SW 1271 (cell line): ENCODE data around the gene GNB1.

Source experiments
- DNase-seq, 2 experiments: peaks; one replicate each; lab custom pipeline; 2025; lab: John Stamatoyannopoulos, UW

The GNB1 gene

DNA sequence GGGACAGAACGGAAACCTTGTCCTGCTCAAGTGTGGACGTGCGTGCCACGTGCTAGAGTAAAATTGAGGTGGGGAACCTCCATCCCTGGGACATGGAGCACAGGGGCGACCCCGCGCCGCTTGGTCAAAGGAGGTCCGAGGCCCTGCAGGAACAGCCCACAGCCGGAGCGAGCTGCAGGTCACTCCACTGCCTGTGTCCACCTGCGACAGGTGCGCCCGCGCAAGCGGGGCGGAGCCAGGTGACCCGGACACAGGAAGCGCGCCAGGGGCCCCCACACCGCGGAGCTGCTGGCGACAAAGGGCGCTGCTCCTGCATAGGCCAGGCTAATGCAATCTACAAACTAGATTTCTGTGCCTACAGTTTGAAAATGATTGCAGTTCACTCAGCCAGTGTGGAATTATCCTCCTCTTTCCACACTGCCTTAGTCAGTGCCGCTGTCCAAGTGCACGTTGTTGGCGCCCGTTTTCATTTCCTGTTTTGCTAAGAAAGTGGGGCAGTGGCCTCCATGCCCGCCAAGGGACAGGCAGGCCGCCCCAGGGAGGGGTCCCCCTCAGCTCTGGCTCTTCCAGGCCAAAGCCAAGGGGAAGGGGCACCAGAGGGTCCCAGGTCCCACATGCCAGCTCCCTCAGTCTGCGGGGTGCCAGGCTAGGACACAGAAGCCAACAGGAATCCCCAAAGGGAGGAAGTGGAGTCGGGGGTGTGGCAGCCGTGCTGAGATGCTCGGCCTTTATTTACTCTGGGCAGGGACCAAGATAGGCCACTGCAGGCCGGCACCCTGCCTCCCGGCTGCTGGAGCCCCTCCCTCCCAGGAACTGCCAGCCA is 108.3 kb downstream of the GNB1 start:
- DNase-seq = peak in 1 of 2 experiments; percentile 36

DNA sequence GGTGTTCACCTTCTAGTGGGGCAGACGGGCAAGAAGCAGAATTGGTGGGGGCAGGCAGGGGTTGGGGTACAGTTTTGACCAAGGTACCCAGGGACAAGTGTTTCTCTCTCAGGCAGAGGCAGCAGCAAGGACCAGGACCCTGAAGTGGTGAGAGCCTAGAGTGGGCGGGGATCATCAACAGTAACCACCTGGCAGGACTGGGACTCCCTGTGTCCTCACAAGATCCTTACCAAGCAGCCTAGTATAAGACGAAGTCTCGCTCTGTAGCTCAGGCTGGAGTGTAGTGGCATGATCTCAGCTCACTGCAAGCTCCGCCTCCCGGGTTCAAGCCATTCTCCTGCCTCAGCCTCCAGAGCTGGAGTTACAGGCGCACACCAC is 109.4 kb downstream of the GNB1 start:
- no peak for DNase-seq

DNA sequence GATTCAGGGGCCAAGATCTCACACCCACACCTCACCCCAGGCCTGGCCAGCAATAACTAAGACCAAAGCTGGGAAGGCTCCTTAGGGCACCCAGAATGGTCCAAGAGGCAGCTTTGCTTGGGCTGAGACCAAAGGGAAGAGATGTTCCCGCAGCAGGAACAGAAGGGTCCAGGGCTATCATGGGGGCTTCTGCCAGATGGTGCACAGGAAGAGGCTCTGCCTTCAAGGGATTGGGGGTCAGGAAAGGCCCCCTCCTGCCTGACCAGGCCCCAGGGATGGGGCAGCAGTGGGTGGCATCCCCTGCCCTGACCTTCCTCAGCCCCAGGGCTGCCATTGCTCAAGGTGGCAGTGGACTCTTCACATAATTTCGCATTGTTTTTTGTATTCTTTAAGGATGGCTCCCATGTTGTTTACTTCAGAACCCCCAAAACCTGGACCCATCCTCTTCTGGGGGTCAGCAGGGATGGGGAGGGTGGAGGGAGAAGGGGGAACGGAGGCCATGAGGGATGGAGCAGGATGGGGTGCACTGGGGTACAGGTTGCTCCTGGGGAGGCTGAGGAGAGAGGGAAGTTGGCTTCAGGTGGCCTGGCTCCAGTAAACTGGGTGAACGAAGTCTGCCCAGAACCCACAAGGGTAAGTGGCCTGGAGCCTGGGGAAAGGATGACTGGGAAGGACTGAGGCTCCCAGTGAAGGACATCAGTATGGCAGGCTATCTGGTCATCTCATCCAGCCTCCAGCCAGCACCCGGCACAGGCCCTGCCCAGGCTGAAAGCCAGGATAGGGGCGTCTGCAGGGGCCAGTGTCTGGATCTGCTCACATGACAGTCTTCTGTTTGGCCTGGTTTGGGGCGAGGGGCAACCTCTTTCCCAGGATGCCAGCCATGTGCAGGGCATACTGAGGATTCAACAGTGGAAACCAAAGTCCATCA is 110.0 kb downstream of the GNB1 start:
- DNase-seq = no peak

DNA sequence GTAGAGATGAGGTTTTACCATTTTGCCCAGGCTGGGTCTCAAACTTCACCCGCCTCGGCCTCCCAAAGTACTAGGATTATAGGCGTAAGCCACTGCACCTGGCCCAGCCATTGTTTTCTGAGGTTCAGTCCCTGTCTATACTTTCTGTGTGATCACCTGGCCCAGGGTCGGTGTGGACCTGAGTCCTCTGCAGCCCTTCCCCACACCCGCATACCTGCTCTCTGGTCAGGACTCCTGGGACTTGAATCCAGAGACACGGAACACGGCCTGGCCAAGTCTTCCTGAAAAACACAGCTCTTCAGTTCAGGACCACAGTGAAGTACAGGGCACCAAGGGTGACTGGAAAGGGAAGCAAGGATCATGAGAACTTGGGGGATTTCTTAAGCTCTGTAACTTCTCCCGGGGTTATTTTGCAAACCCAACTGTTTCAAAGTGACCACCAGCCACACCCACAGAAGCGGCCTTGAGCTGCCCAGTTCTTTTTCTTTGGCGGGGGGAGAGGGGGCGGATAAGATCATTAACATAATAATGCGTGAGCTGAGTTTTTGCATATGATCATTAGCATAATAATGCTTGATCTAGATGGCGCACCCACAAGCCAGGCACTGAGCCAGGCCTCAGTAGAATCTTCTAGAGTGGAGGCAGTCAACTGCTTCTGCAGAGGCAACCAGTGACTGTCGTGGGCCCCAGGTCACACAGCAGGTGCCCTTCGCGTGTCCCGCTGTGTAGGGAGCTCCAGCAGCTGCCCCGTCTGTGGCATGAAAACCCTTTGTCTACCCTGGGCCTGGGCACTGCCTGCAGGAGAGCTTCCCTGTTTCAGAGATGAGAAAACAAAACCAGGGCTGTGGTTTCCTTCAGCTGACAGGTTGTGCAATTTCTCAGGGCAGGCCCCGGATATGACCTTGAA is 110.9 kb downstream of the GNB1 start:
- no peak for DNase-seq

DNA sequence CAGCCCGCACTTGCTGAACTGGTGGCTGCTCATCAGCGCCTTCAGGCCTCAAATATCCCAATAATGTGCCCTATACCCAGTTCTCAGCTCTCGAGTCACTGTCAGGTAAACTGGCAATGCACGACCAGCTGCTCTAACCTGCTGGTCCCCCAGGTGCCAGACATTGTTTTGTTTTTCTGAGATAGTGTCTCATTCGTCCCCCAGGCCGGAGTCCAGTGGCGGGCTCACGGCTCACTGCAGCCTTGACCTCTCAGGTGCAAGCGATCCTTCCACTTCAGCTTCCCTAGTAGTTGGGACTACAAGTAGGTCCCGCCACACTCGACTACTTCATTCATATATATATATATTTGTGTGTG is 111.6 kb downstream of the GNB1 start:
- DNase-seq = no peak

DNA sequence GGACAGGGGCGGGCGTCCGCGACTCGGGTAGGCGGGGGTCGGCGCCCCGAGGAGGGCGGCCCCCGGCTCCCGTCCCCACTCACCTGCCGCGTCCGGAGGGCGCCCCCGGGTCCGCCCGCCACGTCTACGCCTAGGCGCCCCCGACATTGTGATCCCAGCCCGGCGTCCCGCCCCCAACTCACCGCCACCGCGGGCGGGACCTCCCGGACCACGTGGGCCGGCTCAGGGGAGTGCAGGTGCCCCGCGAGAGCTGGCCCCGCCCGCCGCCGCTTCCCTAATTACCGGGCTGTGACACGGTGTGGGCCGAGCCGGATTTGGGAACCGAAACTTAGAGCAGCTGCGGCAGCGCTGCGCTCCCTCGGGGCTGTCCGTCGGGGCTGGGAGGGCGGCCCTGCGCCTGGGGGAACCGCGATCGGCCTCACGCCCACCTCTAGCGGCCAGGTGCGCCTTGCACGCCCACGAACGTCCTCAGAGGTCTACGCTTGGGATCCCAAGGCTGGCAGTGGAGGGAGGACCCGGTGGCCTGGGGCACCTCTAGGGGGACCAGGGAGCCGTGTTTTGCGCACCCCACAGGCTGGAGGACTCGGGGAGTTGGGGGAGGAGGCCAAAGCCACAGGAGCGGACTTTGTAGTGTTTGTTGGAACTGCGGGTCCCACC is 112.1 kb downstream of the GNB1 start:
- no peak for DNase-seq

DNA sequence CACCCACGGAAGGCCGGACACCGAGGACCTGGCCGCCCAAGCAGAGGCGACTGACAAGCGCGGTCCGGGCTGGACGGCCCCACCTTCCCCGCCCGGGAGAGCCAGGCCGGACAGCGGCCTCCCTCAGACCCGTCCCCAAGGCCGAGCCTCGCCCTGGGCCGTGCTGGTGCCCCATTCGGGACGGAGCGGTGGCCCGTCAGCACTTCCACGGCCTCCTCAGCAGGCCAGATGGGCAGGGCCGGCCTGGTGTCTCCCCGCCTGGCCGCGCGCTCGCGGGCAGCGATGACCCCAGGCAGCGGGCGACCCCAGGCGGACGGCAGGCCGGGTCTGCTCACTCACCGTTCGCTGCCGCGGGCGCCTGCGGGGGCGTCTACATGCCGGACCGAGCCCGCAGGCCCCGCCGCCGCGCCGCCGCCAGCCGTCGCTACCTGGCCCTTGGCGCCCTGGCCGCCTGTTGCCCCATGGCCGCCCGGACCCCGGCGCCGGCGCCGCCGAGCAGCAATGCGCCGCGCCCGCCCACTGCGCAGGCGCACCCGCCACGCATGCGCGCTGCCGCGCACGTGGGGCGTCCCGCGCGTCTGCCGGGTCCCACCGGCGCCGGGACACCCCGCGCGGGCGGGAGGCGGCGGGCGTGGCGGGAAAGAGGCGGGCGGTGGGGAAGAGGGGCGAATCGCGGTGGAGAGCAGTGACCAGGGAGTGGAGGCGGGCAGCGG is 112.8 kb downstream of the GNB1 start, which contains the start of gene NADK:
NADK (minus strand) TSS at position 521 of the 713 bp plus-strand sequence. CDS start 13,064 bp downstream, outside the sequence.
- DNase-seq = peak in 1 of 2 experiments; percentile 32

DNA sequence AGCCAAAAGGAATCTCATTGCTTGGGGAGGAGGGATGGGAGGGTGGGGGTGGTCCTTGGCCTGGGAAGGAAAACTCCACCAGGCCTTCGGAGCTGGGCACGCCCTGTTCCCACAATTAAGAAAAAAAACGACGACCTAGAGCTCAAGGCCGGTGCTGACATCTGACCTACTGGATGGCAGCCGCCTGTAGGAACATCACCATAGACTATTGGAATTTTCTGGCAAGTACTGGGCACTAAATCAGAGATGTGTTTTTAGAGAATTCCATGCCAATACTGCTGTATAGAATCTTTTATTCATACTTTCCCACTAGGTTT is 113.3 kb downstream of the GNB1 start:
- DNase-seq = peak in 1 of 2 experiments; percentile 26

DNA sequence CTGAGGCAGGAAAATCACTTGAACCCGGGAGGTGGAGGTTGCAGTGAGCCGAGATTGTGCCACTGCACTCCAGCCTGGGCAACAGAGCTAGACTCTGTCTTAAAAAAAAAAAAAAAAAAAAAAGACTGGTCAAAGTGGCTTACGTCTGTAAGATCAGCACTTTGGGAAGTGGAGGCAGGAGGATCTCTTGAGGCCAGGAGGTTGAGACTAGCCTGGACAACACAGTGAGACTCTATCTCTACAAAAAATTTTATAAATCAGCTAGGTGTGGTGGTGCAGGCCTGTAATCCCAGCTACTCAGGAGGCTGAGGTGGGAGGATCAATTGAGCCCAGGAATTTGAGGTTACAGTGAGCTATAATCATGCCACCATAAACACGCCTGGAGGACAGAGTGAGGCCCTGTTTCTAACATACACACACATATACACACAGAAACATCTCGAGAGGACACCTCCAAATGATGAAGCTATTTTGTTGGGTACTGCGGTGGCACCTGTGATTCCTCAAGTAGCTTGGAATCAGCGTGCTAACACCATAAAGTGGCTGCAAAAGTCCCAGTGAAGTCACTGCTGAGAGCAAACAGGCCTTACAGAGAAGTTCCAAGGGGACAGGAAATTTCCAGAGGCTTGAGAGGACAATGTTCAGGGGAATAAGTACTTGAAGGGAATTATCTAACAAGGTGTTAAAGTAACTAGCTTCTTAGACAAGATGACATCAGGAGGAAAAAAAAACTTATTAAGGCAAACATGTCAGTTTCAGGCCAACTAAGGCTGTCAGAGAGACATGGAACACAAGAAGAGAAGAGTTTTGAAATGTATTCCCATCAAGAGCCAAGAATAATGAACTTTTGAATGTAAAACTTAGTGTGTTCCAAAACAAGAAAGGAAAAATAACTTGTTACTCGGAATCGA is 114.0 kb downstream of the GNB1 start:
- no peak for DNase-seq

DNA sequence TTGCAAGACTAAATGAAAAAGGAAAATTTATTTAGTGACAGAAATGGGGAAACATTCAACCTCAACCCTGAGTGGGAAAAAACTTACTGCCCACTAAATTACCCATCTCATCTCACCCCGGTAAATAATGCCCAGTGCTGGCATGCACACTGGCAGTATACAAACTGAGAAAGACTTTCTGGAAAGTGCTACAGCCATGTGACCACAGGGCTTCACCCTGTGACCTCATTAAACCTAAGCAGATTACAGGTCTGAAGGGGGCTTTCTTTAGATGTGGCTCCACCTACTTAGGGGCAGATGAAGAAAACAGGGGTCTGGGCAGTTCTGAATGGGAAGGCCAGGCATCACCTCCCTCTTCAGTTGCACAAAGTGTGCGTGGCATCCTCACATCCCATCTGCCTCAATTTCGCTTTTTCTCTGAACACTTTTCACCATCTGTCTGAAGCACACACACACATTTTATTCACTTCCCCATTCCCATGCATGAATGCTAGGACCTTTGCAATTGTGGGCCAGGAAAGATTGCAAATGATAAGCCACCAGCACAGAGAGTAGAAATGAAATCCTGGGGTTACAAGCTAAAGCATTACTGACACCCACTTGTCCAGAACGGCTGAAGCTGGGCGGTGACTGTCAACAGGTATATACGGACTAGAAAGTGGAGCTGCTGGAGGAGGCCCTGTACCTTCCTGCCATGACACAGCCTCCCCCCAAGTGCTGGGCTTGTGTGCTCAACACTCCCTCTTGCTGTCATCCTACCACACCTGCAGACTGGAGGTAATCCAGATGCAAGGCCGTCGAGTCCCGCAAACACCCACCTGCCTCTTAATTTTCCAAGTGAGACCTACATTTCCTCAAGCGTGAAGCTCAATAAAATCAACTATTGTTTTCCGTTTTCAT is 115.3 kb downstream of the GNB1 start:
- no peak for DNase-seq

DNA sequence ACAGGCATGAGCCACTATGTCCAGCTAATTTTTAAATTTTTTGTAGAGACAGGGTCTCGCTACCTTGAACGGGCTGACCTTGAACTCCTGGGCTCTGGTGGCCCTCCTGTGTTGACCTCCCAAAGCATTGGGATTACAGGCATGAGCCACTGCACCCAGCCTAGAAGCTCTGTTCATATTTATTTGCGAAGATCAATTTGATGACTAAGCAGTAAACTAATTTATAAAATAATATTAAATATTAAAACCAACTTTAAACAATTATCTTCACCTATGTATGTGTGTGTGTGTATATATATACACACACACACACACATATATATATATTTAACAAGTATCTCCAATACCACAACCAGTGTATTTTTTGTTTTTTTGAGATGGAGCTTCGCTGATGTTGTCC is 117.0 kb downstream of the GNB1 start:
- DNase-seq = no peak

DNA sequence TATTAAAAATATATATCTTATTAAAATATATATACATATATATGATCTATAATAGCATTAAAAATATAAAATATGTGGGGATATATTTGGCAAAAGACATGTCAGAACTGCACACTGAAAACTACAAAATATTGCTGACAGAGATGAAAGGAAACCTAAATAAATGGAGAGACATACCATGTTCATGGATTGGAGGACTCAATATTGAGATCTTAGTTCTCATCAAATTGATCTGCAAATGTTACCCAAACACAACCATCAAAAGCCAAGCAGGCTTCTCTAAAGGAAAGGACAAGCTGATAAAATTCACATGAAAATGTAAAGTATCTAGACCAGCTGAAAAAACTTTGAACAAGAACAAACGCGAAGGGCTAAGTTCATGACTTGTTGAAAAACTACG is 119.8 kb downstream of the GNB1 start:
- DNase-seq = no peak

DNA sequence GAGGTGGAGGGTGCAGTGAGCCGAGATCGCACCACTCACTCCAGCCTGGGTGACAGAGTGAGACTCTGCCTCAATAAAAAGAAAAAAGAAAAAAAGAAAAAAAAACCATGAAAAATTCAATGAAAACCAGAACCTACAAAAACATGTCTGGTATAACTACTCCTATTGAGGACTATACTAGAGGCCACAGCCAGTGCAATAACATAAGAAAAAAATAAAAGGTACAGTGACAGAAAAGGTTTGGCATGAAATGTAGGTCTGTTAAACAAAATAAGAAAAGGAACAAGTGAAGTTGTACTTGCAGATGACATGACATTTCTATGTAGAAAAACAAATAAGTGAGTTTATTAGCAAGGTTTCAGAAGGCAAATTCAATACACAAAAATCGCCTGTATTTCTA is 120.8 kb downstream of the GNB1 start:
- DNase-seq = no peak

DNA sequence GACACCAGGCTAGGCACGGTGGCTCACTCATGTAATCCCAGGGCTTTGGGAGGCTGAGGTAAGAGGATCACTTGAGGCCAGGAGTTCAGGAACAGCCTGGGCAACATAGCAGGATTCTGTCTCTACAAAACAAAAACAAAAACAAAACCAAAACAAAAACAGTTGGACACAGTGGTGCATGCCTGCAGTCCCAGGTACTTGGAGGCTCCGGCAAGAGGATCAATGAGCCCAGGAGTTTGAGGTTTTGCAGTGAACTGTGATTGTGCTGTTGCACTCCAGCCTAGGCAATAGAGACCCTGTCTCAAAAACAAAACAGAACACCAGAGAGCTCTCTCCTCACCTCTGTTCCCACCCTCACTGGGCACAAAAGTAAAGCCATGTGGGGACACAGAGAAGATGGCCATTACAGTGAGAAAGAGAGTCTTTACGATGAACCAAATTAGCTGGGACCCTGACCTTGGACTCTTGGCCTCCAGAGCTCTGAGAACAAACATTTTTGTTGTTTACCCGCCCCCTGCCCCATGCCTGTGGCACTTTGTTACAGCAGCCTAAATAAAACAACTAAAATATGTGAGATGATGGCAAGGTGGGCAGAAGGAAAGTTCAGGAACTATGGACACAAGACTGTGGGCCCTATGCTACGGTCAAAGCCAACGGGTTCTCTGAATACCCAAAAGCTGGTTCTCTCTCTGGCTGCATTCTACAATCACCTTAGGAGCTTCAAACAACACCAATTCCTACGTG is 122.5 kb downstream of the GNB1 start:
- DNase-seq = no peak

DNA sequence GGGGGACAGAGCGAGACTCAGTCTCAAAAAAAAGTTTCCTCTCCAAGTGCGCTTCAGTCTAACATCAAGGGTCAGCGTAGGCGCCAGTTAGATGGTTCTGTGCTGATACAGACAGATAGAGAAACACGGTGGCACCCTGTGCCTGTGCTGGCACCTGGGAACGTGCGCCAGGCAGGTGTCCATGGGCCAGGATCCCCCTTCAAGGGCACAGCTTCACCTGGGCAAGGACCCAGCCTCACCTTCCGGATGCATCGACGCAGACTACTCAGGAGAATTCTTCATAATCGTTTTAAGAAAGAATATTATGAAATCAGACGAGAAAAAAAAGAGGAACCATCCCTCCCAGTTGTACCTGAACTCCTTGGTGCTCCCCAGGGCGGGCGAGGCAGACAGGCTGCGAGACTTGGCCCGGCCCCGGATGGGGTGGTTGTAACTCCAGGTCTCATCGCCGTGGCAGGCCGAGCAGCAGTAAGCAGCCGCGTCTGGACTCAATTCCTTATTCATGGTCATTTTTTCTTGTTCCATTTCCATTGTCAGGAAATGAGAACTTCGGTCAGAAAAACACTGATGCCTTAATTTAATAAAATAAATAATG is 125.9 kb downstream of the GNB1 start:
- no peak for DNase-seq

DNA sequence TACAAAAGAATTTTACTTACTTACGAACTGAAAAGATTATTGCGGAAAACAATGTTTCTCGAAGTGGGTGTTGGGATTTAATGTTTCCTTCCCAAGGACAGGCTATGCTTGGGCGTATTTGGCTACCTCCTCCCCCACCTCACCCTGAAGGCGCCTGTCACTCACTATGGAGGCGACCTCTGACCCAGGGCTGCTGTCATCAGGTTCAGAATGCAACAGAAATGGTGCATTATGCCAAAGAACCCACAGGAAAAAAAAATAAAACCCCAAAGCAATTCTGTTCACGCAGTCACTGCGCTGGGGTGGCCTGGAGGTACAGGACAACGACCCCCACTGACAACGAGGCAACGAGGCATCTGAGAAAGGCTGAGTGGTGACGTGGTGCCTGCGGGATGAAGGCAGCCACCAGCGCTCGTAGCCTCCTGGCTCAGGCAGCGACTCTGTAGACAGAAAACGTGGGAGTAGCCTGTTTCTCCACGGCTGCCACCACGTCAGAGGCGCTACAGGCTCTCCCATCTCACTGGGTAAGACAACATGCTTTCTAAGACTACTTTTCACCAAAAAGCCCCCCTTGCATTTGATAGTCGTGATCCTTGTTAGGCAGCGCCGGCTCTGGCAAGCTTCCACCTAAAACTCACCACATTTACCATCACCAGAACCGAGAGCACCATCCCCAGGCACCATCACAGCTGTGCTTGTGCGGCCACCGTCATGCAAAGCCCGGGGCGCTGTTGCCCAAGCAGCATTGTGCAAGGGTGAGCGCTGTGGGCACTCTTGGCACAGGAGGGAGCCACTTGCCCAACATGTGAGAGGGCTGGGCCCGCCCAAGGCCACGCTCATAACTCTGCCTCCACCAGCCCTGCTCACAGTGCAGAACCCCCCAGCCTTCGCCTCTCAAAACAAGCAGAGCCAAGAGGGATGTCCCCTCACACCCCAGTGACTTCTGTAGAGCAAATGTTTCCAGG is 126.9 kb downstream of the GNB1 start:
- DNase-seq = no peak
